GM23338 (cell line): ENCODE measurements around the gene PRMT7.

Experiments used
- EZH2 ChIP-seq: fragments of 200-600 bp; sonication (generic); IDR thresholded peaks from one replicate; pipeline ENCODE4 v1.8.0; 2017; ENCODE audit warnings: antibody characterized with exemption, mild to moderate bottlenecking, low read depth; ENCODE audit not compliant: unreplicated experiment
- EZH2phosphoT487 ChIP-seq: fragments of 200-600 bp; sonication (generic); IDR thresholded peaks from one replicate; pipeline ENCODE4 v1.8.1; 2018; ENCODE audit warnings: antibody characterized with exemption; ENCODE audit not compliant: unreplicated experiment
- POLR2AphosphoS5 ChIP-seq: IDR thresholded peaks from 2 replicates; pipeline ENCODE4 v1.6.1; 2016; ENCODE audit warnings: antibody characterized with exemption, low read depth
- TF ChIP-seq, protein P1 (sequence below), 2 experiments: fragments of 200-600 bp in 1 of 2; sonication (generic) in 1 of 2; conservative IDR thresholded peaks; 2 replicates each; pipeline versions ENCODE4 v1.5.1 to v1.6.1; 2016 to 2017; ENCODE audit warnings: antibody characterized with exemption in 2 of 2, low read depth in 2 of 2, mild to moderate bottlenecking in 2 of 2, moderate library complexity in 1 of 2
- TF ChIP-seq, protein P2 (sequence below): IDR thresholded peaks from one replicate; pipeline ENCODE4 v1.6.1; 2018; ENCODE audit warnings: antibody characterized with exemption; ENCODE audit not compliant: unreplicated experiment
- TF ChIP-seq, protein P3 (sequence below): IDR thresholded peaks from 2 replicates; pipeline ENCODE4 v1.6.1; 2016; ENCODE audit warnings: antibody characterized with exemption

DNA sequence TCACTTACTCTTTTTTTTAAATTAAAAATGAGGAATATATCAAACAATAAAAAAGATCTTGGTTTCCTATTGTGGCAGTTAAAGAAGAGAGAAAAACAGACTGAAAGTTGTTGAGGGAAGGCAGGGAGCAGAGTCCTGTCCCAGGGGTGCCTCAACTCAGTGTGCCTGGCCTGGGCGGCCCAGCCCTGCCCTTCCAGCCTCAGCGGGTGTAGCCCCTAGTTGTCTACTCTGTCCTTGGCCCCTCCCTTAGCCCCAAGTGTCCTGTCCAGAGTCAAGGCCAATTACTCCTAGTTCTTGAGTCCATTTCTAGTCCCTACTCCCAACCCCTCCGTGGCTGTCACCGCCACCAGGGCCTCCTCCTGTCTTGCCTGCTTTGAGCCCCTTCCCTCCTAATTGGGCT is 85.0 kb downstream of the PRMT7 start:
- TF ChIP-seq, protein P1, sequence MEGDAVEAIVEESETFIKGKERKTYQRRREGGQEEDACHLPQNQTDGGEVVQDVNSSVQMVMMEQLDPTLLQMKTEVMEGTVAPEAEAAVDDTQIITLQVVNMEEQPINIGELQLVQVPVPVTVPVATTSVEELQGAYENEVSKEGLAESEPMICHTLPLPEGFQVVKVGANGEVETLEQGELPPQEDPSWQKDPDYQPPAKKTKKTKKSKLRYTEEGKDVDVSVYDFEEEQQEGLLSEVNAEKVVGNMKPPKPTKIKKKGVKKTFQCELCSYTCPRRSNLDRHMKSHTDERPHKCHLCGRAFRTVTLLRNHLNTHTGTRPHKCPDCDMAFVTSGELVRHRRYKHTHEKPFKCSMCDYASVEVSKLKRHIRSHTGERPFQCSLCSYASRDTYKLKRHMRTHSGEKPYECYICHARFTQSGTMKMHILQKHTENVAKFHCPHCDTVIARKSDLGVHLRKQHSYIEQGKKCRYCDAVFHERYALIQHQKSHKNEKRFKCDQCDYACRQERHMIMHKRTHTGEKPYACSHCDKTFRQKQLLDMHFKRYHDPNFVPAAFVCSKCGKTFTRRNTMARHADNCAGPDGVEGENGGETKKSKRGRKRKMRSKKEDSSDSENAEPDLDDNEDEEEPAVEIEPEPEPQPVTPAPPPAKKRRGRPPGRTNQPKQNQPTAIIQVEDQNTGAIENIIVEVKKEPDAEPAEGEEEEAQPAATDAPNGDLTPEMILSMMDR (conservative IDR thresholded peaks at IDR 0.05; ENCODE audit: low read depth in 2 of 2), result no peak
- TF ChIP-seq EZH2, result no peak
- TF ChIP-seq, protein P2, sequence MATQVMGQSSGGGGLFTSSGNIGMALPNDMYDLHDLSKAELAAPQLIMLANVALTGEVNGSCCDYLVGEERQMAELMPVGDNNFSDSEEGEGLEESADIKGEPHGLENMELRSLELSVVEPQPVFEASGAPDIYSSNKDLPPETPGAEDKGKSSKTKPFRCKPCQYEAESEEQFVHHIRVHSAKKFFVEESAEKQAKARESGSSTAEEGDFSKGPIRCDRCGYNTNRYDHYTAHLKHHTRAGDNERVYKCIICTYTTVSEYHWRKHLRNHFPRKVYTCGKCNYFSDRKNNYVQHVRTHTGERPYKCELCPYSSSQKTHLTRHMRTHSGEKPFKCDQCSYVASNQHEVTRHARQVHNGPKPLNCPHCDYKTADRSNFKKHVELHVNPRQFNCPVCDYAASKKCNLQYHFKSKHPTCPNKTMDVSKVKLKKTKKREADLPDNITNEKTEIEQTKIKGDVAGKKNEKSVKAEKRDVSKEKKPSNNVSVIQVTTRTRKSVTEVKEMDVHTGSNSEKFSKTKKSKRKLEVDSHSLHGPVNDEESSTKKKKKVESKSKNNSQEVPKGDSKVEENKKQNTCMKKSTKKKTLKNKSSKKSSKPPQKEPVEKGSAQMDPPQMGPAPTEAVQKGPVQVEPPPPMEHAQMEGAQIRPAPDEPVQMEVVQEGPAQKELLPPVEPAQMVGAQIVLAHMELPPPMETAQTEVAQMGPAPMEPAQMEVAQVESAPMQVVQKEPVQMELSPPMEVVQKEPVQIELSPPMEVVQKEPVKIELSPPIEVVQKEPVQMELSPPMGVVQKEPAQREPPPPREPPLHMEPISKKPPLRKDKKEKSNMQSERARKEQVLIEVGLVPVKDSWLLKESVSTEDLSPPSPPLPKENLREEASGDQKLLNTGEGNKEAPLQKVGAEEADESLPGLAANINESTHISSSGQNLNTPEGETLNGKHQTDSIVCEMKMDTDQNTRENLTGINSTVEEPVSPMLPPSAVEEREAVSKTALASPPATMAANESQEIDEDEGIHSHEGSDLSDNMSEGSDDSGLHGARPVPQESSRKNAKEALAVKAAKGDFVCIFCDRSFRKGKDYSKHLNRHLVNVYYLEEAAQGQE, result no peak
- no peak for TF ChIP-seq POLR2AphosphoS5
- TF ChIP-seq EZH2phosphoT487, result no peak
- TF ChIP-seq, protein P3, sequence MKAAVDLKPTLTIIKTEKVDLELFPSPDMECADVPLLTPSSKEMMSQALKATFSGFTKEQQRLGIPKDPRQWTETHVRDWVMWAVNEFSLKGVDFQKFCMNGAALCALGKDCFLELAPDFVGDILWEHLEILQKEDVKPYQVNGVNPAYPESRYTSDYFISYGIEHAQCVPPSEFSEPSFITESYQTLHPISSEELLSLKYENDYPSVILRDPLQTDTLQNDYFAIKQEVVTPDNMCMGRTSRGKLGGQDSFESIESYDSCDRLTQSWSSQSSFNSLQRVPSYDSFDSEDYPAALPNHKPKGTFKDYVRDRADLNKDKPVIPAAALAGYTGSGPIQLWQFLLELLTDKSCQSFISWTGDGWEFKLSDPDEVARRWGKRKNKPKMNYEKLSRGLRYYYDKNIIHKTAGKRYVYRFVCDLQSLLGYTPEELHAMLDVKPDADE, result no peak
